GM10266 (cell line): ENCODE results near the gene ACAD11.

ENCODE experiments used
- DNase-seq: peaks from one replicate; pipeline ENCODE4 v3.0.0; 2012; ENCODE audit errors: extremely low spot score
- CTCF ChIP-seq: IDR thresholded peaks from 2 replicates; pipeline ENCODE4 v1.5.1; 2012; ENCODE audit warnings: mild to moderate bottlenecking, low read depth; ENCODE audit not compliant: control insufficient read depth, insufficient read depth; ENCODE audit errors: missing control alignments

Gene ACAD11

GRCh38 chr3:132638706-132639105 lies 20.9 kb downstream of the ACAD11 start:
- no peak for DNase-seq
- no peak for TF ChIP-seq CTCF

- no peak for DNase-seq
These were observed 22.0 kb downstream of the ACAD11 start for GRCh38 chr3:132637590-132637989.

GRCh38 chr3:132635052-132635451 lies 24.6 kb downstream of the ACAD11 start:
- DNase-seq = no peak
- no peak for TF ChIP-seq CTCF

More at GRCh38 chr3:132637590-132637989, 22.0 kb downstream of the ACAD11 start:
- no peak for TF ChIP-seq CTCF

GRCh38 chr3:132630612-132631011 lies 29.0 kb downstream of the ACAD11 start:
- TF ChIP-seq CTCF = no peak
- no peak for DNase-seq

GRCh38 chr3:132629928-132630327 lies 29.7 kb downstream of the ACAD11 start:
- no peak for DNase-seq
- TF ChIP-seq CTCF = no peak

GRCh38 chr3:132628157-132628556 lies 31.5 kb downstream of the ACAD11 start:
- TF ChIP-seq CTCF = no peak
- DNase-seq = no peak

GRCh38 chr3:132626955-132627354 lies 32.7 kb downstream of the ACAD11 start:
- no peak for TF ChIP-seq CTCF
- DNase-seq = no peak

GRCh38 chr3:132625613-132626012 lies 34.0 kb downstream of the ACAD11 start:
- DNase-seq = peak; percentile 24
- no peak for TF ChIP-seq CTCF
